ENCODE data around the gene RGS12.
A peak's percentile ranks its signal among the peaks of the same experiment; 100 is the strongest.

RGS12 gene, protein sequence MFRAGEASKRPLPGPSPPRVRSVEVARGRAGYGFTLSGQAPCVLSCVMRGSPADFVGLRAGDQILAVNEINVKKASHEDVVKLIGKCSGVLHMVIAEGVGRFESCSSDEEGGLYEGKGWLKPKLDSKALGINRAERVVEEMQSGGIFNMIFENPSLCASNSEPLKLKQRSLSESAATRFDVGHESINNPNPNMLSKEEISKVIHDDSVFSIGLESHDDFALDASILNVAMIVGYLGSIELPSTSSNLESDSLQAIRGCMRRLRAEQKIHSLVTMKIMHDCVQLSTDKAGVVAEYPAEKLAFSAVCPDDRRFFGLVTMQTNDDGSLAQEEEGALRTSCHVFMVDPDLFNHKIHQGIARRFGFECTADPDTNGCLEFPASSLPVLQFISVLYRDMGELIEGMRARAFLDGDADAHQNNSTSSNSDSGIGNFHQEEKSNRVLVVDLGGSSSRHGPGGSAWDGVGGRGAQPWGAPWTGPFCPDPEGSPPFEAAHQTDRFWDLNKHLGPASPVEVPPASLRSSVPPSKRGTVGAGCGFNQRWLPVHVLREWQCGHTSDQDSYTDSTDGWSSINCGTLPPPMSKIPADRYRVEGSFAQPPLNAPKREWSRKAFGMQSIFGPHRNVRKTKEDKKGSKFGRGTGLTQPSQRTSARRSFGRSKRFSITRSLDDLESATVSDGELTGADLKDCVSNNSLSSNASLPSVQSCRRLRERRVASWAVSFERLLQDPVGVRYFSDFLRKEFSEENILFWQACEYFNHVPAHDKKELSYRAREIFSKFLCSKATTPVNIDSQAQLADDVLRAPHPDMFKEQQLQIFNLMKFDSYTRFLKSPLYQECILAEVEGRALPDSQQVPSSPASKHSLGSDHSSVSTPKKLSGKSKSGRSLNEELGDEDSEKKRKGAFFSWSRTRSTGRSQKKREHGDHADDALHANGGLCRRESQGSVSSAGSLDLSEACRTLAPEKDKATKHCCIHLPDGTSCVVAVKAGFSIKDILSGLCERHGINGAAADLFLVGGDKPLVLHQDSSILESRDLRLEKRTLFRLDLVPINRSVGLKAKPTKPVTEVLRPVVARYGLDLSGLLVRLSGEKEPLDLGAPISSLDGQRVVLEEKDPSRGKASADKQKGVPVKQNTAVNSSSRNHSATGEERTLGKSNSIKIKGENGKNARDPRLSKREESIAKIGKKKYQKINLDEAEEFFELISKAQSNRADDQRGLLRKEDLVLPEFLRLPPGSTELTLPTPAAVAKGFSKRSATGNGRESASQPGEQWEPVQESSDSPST (N-terminal part only)

DNA sequence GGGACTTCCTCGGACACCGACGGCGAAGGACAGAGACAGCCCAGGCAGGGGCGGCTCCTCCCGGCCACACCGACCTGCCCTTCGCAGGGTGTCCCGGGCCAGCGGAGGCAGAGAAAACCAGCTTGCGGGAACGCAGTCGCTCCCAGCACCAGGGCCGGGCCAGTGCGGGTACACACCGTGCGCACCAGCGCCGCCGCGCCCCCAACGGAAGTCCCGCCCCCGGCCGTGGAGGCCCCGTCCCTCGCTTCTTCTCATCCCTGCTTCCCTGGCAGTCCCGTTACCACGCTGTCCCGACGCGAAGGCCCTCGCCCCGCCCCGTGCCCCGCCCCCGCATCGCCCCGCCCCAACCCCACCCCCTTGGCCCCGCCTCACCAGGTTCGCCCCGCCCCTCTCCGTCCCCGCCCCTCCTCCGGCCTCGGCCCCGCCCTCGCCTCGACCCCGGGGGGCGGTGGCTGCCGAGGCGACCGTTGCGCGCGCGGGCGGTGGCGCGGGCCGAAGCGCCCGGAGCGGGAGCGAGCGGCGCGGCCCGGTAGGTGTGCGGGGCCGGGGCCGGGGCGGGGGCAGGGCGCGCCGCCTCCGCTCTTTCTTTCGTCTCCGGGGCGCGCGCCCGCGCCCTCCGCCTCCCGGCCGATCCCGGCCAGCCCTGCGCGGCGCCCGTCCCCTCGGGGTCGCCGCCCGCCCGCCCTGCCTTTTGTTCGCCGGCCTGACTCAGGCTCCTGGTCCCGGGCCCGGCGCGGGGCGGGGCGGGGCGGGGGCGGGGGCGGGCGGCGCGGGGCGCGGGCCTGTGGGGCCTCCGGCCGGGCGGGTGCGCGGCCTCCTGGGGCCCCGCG is at the start of gene RGS12:
TSS of gene RGS12 (plus strand) at position 451 of the 830 bp plus-strand sequence. CDS start 23,150 bp downstream, outside the sequence.
- peak; percentile 87 for DNase-seq

DNA sequence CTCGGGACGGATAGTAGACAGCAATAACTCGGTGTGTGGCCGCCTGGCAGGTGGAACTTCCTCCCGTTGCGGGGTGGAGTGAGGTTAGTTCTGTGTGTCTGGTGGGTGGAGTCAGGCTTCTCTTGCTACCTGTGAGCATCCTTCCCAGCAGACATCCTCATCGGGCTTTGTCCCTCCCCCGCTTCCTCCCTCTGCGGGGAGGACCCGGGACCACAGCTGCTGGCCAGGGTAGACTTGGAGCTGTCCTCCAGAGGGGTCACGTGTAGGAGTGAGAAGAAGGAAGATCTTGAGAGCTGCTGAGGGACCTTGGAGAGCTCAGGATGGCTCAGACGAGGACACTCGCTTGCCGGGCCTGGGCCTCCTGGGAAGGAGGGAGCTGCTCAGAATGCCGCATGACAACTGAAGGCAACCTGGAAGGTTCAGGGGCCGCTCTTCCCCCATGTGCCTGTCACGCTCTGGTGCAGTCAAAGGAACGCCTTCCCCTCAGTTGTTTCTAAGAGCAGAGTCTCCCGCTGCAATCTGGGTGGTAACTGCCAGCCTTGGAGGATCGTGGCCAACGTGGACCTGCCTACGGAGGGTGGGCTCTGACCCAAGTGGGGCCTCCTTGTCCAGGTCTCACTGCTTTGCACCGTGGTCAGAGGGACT is 49.6 kb upstream of the RGS12 start:
- DNase-seq: no peak

DNA sequence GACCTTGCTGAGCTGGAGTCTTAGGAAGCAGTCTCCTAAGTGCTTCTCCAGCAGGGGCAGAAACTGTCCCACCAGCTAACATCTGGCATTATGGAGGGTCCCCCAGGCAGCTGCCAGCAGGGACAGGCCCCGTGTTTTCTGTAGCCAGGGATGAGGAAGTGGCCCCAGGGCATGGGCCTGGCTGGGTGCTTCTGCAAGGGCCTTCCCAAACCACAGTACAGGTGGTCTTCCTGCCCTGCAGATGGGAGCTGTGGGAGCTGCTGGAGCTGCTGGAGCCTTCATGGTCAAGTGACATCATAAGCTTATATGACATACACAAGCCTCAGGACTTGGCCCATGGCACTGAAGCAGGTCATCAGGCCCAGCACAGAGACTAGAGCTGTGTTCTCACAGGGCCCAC is 48.8 kb upstream of the RGS12 start:
- no peak for DNase-seq

DNA sequence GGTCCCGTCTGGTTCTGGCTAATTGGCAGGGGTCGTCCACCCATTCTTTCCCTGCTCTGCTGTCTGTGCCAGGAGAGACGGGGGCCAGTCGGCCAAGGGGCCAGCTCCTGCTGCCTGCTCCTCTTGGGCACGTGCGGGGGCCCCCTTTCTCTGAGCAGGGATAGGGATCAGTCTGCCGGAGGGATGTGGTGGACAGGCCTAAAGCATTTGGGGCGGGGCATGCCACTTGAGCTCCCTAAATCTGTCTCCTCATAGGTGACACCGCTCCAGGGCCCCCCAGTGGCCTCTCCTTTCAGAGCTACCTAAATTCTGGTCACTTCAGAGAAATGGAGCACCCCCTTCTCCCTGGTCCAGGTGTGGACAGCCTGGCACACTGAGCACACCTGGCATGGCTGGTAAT is 48.1 kb upstream of the RGS12 start:
- DNase-seq: no peak

DNA sequence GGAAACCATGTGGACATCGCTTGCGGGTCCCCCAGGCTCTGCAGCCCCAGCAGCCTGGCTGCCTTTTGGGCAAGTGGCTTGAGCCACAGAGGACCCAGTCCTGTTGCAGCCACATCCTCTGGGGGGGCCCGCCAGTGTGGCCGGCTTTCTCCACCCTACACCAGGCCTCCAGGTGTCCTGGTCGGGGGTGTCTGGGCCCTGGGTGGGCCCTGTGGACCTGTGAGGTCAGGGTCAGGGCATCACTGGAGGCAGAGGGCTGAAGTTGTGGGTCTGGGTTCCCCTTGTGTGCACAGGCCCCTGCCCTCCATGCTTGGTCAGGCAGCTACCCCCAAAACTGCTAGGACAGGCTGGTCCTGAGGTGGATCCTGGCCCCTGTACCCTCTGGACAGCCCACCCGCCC is 47.1 kb upstream of the RGS12 start:
- DNase-seq: no peak

DNA sequence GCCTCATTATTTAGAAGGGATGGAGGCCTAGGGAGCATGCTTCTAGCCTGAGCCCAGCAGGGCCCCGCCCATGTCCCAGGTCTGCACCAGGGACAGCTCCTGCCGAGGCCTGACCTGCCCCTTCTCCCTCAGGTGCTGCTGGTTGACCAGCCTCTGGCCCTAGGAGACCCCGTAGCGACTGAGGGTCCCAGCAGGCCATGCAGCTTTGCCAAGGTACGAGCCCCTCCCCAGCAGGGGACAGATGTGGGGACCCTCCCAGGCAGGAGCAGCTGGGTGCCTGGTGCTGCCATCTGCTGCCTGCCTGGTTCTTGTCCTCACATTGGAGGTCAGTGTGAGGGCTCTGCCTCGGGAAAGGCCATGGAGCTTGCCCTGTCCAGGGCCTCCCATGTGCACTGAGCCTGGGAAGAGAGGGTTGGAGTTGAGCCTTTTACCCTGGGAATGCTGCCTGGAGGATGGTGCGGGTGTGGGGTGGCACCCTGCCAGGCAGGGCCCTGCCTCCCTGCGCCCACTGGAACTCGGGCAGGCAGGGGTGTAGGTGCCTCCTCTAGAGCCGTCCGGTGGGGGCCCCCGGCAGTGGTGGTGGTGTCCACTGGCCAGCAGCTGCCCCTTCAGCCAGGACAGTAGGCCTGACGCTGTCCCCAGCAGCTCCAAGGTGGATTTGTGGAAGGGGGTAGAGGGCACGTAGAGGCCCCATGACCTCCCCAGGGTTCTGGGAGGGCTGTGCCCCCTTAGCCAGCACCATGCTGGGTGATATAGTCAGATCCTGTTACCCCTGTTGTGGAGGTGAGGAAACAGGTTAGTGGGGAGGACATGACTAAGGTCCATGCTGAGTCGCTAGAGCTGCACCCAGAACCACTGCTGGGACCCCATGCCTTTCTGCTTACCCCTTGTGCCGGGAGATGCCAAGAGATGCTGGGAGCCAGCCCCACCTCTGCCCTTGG is 46.1 kb upstream of the RGS12 start:
- no peak for DNase-seq

DNA sequence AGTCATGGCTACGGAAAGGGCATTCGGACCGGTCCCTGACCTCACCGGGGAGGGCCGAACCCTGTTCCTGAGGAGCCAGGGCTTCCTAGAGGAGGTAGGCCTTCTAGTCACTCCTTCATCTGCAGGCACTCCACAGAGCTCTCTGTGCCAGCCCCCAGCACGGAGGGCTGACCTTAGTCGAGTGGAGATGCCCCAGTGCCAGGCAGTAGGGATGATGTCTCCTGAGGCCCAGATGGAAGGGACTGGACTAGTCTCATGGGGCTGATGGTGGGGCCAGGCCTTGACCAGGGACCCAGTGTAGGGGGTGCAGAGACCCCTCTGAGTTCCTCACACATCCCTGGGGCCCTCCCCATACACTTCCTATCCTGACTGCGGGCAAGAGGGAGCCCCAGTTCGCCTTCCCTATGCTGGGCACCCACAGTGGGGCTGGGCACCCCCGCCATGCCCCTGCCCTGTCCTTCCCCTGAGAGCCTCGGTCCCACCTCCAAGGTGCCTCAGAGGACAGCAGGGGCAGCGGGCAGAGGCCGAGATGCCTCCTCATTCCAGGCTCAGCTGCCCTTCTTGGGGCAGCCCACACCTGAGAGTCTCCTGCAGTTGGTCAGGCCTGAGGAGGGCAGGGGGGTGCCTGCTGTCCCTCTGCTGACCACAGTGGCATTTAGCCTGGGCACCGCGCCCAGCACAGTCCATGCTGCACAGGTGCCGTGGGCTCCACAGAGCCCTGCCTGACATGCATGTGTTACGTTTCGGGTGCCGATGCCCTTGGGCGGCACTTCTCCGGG is 45.2 kb upstream of the RGS12 start:
- DNase-seq: no peak

DNA sequence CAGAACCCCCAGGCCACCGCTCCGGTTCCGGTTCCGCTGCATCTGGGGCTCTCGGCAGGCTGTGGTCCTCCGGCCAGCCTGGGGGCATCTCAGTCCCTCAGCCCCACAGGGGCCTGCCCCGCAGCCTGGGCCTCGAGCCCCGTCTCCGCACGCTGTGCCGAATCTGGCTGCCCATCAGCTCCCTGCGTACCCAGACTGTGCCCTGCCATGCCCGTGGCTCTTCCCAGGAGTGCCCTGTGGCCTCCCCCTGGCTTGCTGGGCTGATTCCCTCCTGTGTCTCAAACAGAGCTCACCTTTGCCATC is 44.7 kb upstream of the RGS12 start:
- DNase-seq: no peak

DNA sequence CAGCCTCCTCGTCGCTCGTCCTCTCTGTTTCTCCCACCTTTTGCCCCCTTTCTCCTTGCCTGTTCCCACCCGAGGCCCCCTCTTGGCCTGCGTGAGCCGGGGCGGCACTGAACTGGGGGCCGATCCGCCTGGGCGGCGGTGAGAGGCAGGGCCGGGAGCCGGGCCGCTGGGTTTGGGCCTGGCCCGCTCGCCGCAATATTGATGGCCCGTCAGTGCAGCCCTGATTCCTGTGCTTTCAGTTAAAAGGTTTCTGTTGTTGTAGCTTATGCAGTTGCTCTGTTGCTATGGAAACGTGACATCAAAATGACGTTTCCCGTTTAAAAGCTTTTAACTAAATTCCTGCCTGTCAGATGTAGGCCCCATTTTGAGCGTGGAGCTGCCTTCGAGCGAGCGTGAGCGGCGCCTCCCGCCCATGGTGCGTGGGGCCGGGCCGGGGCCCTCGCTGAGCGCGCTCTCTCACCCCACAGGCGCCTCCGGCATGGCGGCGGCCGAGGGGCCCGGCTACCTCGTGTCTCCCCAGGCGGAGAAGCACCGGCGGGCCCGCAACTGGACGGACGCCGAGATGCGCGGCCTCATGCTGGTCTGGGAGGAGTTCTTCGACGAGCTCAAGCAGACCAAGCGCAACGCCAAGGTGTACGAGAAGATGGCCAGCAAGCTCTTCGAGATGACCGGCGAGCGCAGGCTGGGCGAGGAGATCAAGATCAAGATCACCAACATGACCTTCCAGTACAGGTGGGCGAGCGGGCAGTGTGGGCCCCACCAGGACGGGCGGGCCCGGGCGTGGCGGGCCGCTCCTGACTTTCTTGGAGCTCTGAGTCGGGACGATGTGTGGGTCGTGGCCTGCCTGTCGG is 43.8 kb upstream of the RGS12 start, which contains the start of gene MSANTD1:
TSS of gene MSANTD1 (plus strand) at position 349 of the 851 bp plus-strand sequence. CDS start at position 413, 64 bp downstream.
- DNase-seq: no peak

DNA sequence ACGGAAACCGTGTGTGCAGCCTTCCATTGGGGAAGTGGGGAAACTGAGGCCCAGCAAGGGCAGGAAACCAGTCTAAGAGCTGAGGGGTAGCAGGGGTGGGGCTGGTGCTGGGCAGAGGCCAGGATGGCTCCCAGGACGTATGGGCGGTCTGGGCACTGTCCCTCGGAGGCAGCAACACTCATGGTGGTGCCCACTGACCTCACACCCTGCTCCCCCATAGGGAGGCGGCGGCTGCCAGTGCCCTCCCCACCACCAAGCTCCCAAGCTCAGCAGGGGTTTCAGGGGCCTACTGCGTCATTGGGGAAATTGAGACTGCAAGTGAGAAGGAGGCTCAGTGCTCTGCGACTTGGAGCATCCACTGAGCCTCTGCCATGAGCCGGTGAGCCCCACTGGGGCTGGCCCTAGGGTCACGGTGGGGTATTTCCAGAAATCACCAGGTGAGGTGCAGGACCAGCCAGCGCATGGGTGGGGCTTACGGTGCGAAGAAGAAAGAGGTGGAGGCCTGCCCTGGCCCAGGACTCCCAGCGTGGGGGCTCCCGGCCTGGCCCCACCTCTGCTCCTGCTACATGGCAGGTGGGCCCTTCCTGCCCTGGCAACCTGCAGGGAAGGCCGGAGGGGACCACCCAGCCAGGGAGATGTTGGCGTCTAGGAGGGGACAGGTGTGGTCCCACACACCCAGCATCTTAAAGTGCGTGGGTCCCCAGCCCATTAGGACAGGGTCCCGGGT is 42.9 kb upstream of the RGS12 start:
- DNase-seq: no peak

DNA sequence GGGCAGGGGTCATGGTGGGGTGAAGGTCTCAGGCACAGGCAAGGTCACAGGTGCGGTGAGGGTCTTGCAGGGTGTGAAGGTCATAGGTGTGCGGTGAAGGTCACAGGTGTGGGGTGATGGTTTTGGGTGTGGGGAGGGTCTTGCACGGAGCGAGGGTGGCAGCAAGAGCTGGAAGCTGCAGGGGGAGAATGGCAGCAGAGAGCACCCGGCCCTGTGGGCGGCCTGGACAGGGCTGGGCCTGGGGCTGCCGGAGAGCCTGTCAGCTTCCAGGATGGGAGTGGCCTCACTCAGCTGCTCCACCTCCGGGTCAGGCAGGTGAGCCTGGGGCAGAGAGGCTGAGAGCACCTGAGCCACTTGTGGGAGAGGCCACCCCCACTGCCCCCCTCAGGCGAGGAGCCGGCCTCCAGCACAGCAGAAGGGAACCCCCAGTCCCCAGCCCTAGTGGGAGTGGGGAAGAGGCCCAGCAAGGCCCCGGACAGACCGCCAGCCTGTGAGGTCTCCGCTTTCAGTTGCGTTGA is 42.3 kb upstream of the RGS12 start:
- DNase-seq: no peak

DNA sequence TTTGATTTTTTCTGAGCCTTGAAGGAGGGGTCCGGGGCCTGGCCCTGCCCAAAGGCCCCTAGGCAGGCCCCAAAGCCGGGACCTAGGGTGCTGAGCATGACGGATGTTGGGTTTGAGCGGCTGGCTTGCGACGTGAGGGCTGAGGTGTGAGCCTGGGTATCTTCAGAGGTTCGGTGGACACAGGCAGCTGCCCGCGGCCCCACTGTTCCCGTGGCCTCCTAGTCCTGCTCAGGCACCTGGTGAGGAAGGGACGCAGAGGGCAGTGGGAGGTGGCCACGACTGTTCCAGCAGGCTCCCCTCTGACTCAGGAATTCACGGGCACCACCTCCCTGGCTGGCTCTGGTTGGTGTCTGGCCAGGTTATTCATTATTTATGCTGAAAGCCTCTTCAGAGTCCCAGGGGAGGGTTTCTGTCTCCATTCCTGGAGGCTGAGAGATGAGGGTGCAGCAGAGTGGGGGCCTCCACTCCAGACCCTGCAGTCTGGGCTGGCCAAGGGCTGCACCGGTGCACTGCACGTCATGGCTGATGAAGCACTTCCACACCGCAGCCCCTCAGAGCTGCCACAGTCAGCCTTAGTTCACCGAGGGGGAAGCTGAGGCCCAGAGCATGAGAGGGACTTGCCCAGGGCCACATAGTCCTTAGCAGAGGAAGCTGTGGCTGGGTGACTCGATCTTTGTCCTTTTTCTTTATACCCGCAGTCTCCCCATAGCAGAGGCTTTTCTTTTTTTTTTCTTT is 41.7 kb upstream of the RGS12 start:
- DNase-seq: peak; percentile 39

DNA sequence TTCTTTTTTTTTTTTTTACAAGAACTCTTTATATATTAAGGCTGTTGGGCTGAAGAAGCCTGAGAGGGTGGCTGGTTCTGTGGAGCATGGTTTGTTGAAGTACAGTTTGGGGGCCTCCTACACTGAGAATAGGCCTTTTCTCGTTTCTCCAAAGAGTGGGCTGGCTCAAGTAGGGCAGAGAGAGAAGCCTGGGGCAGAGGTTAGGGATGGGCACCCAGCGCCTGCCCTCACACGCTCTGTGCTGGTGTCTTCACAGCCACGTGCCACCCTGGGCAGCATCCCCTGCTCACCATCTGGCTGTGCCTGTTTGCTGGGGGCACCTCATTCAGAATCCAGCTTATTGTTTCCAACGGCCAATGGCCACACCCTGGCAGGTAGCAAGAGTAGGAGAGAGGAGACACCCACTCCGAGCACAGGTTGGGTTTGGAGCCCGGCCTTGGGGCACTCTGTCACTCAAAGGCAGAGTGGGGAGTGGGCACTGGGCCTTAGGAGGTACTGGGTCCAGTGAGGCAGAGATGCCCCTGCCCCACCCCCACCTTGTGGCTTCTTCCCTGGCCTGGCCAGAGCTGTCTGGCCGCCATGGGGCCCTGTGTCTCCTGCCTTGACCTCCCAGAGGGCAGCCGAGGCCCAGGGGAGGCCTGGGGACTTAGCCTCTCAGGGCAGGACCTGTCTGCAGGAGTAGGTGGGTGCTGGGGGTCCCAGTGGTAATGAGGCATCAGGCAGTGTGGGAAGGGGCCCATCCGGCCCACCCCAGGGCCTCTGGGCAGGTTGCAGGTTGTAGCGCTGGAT is 40.9 kb upstream of the RGS12 start:
- no peak for DNase-seq

DNA sequence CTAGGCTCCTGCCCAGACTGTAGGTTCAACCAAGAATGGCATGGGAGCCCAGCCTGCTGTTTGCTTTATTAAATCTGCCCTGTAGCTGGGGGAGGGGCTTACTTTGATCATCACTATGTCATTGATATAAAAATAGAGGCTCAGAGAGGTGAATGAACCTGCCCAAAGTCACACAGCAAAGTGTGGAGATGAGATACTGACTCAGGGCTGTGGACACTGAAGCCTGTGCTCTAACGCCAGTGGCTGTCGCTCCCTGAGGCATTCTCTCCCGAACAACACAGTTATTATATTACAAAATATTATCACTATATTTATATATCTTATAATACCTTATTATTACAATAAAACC is 40.4 kb upstream of the RGS12 start:
- no peak for DNase-seq

DNA sequence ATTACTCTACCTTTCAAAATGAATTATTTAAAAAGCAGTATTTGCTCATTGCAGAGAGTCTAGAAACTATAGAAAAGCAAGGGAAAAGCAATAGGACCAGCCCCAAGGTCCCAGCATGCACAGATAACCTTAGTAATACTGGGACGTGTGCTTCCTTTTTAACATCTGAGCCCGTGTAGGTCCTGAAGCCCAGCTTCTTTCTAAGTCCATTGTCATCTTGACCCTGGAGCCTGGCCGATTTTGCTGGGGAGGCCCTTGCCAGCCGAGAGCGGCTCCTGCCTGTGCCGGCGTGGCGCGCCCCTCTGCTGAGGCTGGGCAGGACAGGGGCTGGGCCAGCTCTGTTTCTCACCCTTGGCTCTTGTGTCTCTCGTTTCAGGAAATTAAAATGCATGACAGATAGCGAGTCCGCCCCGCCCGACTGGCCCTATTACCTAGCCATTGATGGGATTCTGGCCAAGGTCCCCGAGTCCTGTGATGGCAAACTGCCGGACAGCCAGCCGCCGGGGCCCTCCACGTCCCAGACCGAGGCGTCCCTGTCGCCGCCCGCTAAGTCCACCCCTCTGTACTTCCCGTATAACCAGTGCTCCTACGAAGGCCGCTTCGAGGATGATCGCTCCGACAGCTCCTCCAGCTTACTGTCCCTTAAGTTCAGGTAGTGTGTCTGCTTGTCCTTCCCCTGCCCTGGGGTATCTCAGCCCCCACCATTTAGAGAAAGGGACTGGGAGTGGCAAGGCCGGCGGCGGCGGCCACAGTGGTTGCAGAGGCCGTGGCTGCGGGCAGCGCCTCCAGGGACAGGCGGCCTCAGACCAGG is 39.8 kb upstream of the RGS12 start:
- no peak for DNase-seq
